Measurements from ENCODE around the gene HJURP. TPM values are rescaled to one million over a fixed set of nuclear protein-coding genes. Genes with fewer than 3 reads are reported as not detected.

HJURP gene
- total RNA-seq, 1 donor from 2014 or later, result 40.4 TPM

DNA sequence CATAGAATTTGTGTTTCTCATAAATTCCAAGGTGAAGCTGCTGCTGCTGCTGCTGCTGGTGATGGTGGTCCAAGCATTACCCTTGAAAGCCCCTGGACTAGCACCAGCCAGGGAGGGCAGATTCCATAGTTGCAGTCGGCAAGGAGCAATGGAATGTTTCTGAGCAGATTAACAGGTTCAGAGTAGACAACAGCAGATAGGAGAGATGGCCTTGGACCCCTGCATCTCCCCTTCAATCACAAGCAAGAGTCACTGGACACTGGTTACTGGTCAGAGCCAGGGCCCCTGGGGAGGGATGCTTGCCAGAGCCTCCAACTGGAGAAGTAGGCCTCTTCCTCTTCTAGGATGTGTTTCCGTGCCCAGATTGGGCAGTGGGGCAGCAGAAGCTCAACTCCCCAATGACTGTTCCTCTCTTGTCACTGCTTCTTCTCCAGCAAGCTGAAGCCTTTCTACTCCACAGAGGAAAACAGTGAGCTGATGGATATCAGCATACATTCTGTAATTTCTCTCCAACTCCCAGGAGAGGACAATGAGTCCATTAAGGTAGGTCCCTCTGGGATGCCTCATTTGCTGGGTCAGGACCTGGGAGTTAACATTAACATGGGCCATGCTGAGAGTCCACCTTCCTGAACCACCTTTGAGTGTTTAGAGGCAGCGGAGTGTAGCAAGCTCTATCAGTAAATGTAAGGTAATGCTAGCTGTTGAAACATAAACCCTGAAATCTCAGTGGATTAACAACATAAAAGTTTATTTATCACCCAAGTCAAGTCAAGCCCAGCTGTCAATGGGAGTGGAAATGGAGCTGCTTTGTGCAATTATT is 40.9 kb downstream of the HJURP start:
- Mint-ChIP-seq H3K4me1 (ENCODE audit: low read depth) (no peaks in the 10 kb centered on the region), H3K27me3 (ENCODE audit: insufficient read depth) (peaks cover 10% of the 10 kb centered on the region), H3K36me3 (ENCODE audit: low read depth) (no peaks in the 10 kb centered on the region), H3K9me3 (no peaks in the 10 kb centered on the region), H3K27ac (no peak overlapping the region), H3K4me3 (no peak overlapping the region)
- intact Hi-C loops (cut with micrococcal nuclease), result no loop called here
- DNase-seq (ENCODE audit: low spot score), result no peak

DNA sequence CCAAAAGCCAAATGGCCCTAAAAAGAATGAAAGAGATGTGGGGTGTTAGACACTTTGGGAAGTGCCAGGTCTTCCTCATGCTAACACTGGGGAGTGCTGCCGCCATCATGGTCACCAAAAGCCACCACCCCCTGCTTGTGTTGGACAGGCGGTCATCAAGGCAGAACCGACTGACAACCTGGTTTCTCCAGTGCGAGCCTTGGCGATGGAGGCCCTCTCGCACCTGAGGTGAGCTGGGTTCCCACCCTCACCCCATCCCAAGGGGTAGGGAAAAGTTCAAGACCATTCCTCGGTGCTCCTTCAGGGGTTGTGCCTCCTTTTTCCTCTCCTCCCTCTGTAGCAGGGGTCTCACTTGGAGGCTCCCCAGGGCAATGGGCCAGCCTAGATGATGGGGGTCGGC is 42.6 kb downstream of the HJURP start:
- no peak overlapping the region for H3K4me3 Mint-ChIP-seq
- H3K27ac Mint-ChIP-seq, result no peak overlapping the region
- H3K27me3 Mint-ChIP-seq (ENCODE audit: insufficient read depth), result peaks cover 10% of the 10 kb centered on the region
- no peaks in the 10 kb centered on the region for H3K36me3 Mint-ChIP-seq (ENCODE audit: low read depth)
- DNase-seq (ENCODE audit: low spot score), result no peak
- intact Hi-C loops (cut with micrococcal nuclease), result no loop called here
- no peaks in the 10 kb centered on the region for H3K4me1 Mint-ChIP-seq (ENCODE audit: low read depth)
- H3K9me3 Mint-ChIP-seq, result no peaks in the 10 kb centered on the region

DNA sequence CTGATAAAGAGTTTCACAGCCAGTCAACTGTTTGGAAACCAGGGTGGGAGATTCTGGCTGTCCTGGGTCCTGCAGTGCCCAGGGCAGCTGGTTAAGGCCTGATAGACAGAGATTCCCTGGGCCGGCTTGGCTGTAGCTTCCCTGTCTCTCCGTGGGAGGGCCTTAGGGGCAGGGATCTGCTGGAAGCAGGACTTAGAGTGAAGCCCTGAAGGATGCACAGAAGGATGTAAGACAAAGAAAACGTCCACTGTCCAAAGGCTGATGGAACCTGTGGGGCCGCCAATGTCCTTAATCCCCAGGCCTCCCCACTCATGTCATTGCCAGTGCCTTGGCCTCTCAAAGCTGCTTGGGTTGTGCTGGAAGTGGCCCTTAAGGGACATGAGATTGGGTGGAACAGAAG is 43.2 kb downstream of the HJURP start:
- Mint-ChIP-seq H3K36me3 (ENCODE audit: low read depth) (no peaks in the 10 kb centered on the region), H3K4me1 (ENCODE audit: low read depth) (no peaks in the 10 kb centered on the region), H3K27me3 (ENCODE audit: insufficient read depth) (peaks cover 10% of the 10 kb centered on the region), H3K4me3 (no peak overlapping the region), H3K9me3 (no peaks in the 10 kb centered on the region), H3K27ac (no peak overlapping the region)
- intact Hi-C loops (cut with micrococcal nuclease), result no loop called here
- DNase-seq (ENCODE audit: low spot score), result no peak

DNA sequence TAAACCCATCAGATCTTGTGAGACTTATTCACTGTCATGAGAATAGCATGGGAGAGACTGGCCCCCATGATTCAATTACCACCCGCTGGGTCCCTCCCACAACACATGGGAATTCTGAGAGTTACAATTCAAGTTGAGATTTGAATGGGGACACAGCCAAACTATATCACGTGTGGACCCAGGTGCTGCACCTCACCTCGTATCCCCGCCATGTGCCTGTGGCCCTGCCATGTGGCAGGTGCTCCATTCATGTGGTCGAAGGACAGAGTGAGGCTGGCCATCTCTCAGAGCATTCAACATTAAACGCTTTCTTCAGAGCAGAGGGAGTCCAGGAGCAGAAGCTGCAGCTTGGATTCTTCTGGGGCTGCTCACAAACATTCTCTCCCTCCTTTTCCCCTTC is 44.0 kb downstream of the HJURP start:
- intact Hi-C loops (cut with micrococcal nuclease), result no loop called here
- Mint-ChIP-seq H3K4me3 (no peak overlapping the region), H3K9me3 (no peaks in the 10 kb centered on the region), H3K27ac (no peak overlapping the region), H3K36me3 (ENCODE audit: low read depth) (no peaks in the 10 kb centered on the region), H3K27me3 (ENCODE audit: insufficient read depth) (peaks cover 4% of the 10 kb centered on the region), H3K4me1 (ENCODE audit: low read depth) (no peaks in the 10 kb centered on the region)
- DNase-seq (ENCODE audit: low spot score), result no peak

GRCh38 chr2:233807966-233808935 is 46.1 kb downstream of the HJURP start:
- Mint-ChIP-seq H3K9me3 (no peaks in the 10 kb centered on the region), H3K4me3 (no peak overlapping the region), H3K27ac (no peak overlapping the region), H3K4me1 (ENCODE audit: low read depth) (no peaks in the 10 kb centered on the region), H3K27me3 (ENCODE audit: insufficient read depth) (no peaks in the 10 kb centered on the region), H3K36me3 (ENCODE audit: low read depth) (no peaks in the 10 kb centered on the region)
- no peak for DNase-seq (ENCODE audit: low spot score)
- intact Hi-C loops (cut with micrococcal nuclease), result no loop called here

DNA sequence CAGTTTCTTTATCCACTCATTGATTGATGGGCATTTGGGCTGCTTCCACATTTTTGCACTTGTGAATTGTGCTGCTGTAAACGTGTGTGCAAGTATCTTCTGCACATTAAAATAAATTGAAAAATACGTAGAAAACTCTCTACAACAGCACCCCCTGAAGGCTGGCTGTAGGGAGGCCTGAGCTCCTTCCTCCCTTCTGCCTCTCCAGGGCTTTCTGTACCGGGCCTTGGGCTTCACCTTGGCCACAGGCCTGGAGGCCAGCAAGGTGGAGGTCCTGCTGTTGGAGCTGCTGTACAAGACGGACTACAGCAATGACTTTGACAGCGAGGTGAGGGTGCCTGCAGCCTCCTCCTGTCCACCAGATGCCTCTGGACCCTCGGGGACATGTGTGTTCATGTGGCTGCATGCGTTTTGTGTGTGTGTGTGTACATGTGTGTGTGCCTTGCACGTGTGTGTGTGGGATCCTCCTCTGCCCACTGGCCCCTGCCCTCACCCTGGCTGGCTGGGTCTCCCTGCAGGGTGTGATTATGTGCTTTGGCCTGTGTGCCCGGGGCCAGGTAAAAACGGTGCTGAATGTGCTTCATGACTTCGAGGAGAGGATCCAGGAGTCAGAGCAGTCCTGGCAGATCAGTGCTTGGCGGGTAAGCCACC is 47.0 kb downstream of the HJURP start:
- H3K4me3 Mint-ChIP-seq, result no peak overlapping the region
- no peaks in the 10 kb centered on the region for H3K36me3 Mint-ChIP-seq (ENCODE audit: low read depth)
- no peak overlapping the region for H3K27ac Mint-ChIP-seq
- H3K27me3 Mint-ChIP-seq (ENCODE audit: insufficient read depth), result peaks cover 4% of the 10 kb centered on the region
- intact Hi-C loops (cut with micrococcal nuclease), result no loop called here
- no peaks in the 10 kb centered on the region for H3K4me1 Mint-ChIP-seq (ENCODE audit: low read depth)
- H3K9me3 Mint-ChIP-seq, result no peaks in the 10 kb centered on the region
- no peak for DNase-seq (ENCODE audit: low spot score)

- intact Hi-C loops (cut with micrococcal nuclease), result no loop called here
- H3K4me3 Mint-ChIP-seq, result no peak overlapping the region
- H3K27ac Mint-ChIP-seq, result no peak overlapping the region
- no peaks in the 10 kb centered on the region for H3K36me3 Mint-ChIP-seq (ENCODE audit: low read depth)
- H3K4me1 Mint-ChIP-seq (ENCODE audit: low read depth), result no peaks in the 10 kb centered on the region
- DNase-seq (ENCODE audit: low spot score), result no peak
- H3K9me3 Mint-ChIP-seq, result no peaks in the 10 kb centered on the region
- peaks cover 8% of the 10 kb centered on the region for H3K27me3 Mint-ChIP-seq (ENCODE audit: insufficient read depth)
Measured at GRCh38 chr2:233803994-233804393, 50.3 kb downstream of the HJURP start.

DNA sequence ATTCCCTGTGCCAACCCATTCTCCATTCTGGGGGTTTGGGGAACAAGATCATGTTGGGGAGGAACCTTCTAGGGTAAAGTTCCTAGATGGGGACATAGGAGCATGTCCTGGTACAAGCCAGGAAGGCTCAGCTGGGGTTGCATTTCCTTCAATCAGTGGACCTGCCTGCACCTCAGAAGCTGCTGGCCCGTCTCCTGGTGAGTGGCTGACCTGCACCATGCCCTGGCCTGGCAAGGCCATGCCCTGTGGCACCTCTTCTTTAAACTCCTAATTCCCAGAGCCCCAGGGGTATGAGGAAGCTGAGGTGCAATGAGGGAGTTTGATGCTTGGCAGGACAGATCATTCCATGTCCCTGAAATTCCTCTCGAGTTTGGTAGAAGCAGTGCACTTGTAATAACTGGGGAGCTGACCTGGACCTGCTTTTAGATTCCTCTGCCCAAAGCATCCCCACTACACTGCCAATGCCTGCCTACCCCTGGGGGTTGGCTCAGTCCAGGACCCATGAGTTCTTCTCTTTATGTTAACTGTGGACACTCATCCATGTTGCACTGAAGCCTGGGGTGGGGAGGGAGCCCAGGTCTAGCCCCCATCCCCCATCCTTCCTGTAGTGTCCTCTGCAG is 50.9 kb downstream of the HJURP start:
- intact Hi-C loops (cut with micrococcal nuclease), result no loop called here
- no peaks in the 10 kb centered on the region for H3K9me3 Mint-ChIP-seq
- H3K27me3 Mint-ChIP-seq (ENCODE audit: insufficient read depth), result peaks cover 8% of the 10 kb centered on the region
- no peak for DNase-seq (ENCODE audit: low spot score)
- no peak overlapping the region for H3K4me3 Mint-ChIP-seq
- H3K36me3 Mint-ChIP-seq (ENCODE audit: low read depth), result no peaks in the 10 kb centered on the region
- no peaks in the 10 kb centered on the region for H3K4me1 Mint-ChIP-seq (ENCODE audit: low read depth)
- no peak overlapping the region for H3K27ac Mint-ChIP-seq

GRCh38 chr2:233802132-233802815 is 52.1 kb downstream of the HJURP start:
- Mint-ChIP-seq H3K36me3 (ENCODE audit: low read depth) (no peaks in the 10 kb centered on the region), H3K27me3 (ENCODE audit: insufficient read depth) (peaks cover 8% of the 10 kb centered on the region), H3K27ac (no peak overlapping the region), H3K4me3 (no peak overlapping the region), H3K9me3 (no peaks in the 10 kb centered on the region), H3K4me1 (ENCODE audit: low read depth) (no peaks in the 10 kb centered on the region)
- intact Hi-C loops (cut with micrococcal nuclease), result no loop called here
- DNase-seq (ENCODE audit: low spot score), result no peak

DNA sequence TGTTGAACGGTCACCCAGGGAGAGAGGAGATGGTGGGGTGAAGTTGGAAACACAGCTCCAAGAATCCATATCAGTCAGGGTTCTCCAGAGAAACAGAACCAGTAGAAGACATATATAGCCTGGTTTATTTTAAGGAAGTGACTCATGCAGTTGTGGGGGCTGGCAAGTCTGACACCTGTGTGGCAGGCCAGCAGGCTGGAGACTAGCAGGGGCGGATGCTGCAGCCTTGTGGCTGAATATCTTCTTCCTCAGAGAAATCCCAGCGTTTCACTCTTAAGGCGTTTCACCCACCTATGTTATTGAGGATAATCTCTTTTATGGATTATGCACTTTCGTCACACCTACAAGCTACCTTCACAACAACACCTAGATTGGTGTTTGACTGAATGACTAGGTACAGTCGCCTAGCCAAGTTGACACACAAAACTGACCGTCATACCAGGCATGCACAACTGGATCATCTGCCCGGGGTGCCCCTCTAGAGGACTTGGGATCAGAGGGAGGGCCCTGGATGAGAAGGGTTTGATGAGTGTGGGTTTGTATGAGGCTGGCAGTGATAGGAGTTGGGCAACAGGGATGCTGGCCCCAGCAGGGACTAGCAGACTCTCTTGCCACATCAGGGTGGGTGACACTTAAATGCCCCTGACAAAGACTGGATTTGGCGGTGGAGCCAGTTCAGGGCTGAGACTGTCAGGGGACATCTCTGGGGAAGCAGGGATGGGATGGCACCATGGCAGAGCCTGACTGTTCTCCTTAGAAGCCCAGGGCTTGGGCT is 52.8 kb downstream of the HJURP start:
- intact Hi-C loops (cut with micrococcal nuclease), result no loop called here
- Mint-ChIP-seq H3K9me3 (no peaks in the 10 kb centered on the region), H3K27me3 (ENCODE audit: insufficient read depth) (peaks cover 8% of the 10 kb centered on the region), H3K4me3 (no peak overlapping the region), H3K27ac (no peak overlapping the region), H3K4me1 (ENCODE audit: low read depth) (no peaks in the 10 kb centered on the region), H3K36me3 (ENCODE audit: low read depth) (no peaks in the 10 kb centered on the region)
- DNase-seq (ENCODE audit: low spot score), result no peak

GRCh38 chr2:233800208-233800607 is 54.1 kb downstream of the HJURP start:
- no peaks in the 10 kb centered on the region for H3K36me3 Mint-ChIP-seq (ENCODE audit: low read depth)
- H3K9me3 Mint-ChIP-seq, result no peaks in the 10 kb centered on the region
- intact Hi-C loops (cut with micrococcal nuclease), result no loop called here
- peaks cover 8% of the 10 kb centered on the region for H3K27me3 Mint-ChIP-seq (ENCODE audit: insufficient read depth)
- DNase-seq (ENCODE audit: low spot score), result no peak
- H3K27ac Mint-ChIP-seq, result no peak overlapping the region
- H3K4me1 Mint-ChIP-seq (ENCODE audit: low read depth), result no peaks in the 10 kb centered on the region
- H3K4me3 Mint-ChIP-seq, result no peak overlapping the region

DNA sequence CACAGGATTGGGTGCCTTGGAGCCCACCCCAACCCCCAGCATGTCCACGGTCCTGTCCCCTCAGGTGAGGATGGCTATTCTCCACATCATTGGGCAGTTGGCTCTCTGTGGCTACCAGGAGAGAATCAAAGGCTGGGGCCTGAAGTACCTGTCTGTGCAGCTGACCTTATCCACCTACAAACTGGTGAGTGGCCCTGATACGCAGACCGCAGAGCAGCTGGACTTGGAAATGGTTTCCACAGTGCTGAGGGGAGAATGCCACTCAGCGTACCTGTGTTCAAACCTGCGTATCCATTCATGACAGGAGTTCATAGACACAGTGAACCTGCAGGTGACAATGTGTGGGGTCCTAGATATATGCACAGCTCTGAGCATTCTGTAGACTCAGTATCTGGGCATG is 54.6 kb downstream of the HJURP start:
- no peak overlapping the region for H3K27ac Mint-ChIP-seq
- no peaks in the 10 kb centered on the region for H3K4me1 Mint-ChIP-seq (ENCODE audit: low read depth)
- peaks cover 8% of the 10 kb centered on the region for H3K27me3 Mint-ChIP-seq (ENCODE audit: insufficient read depth)
- no peaks in the 10 kb centered on the region for H3K9me3 Mint-ChIP-seq
- H3K4me3 Mint-ChIP-seq, result no peak overlapping the region
- no peaks in the 10 kb centered on the region for H3K36me3 Mint-ChIP-seq (ENCODE audit: low read depth)
- intact Hi-C loops (cut with micrococcal nuclease), result no loop called here
- no peak for DNase-seq (ENCODE audit: low spot score)

Data from activated T-helper 1 cell treated with anti-CD3 and anti-CD28 coated beads, Interleukin-12 subunit alpha, Interleukin-12 subunit beta, Interleukin-2, Interleukin-4 antibody, amounts not matched to agents 30 ng/mL and 10 ng/mL and 1 ng/mL, durations not matched to agents 14 hours and 24 hours and 36 hours (primary cell).